Parathyroid adenoma (tissue), 2 donors: ENCODE measurements around the gene HUNK.

Source experiments
- H2AFZ ChIP-seq: fragments of 300-600 bp; sonication (generic); one replicate; pipeline ENCODE4 v1.7.0; 2017; ENCODE audit warnings: antibody characterized with exemption, mild to moderate bottlenecking
- H3K27ac ChIP-seq: fragments of 300-600 bp; sonication (generic); one replicate; pipeline ENCODE4 v1.7.0; 2017
- H3K27me3 ChIP-seq: fragments of 300-600 bp; sonication (generic); one replicate; pipeline ENCODE4 v1.7.0; 2017; ENCODE audit warnings: low read length; ENCODE audit not compliant: control insufficient read depth, insufficient read depth
- H3K36me3 ChIP-seq: fragments of 300-600 bp; sonication (generic); one replicate; pipeline ENCODE4 v1.7.0; 2017; ENCODE audit warnings: low read length; ENCODE audit not compliant: control insufficient read depth, insufficient read depth
- H3K4me1 ChIP-seq: fragments of 300-600 bp; sonication (generic); one replicate; pipeline ENCODE4 v1.7.0; 2017; ENCODE audit warnings: control low read depth
- H3K4me2 ChIP-seq: fragments of 300-600 bp; sonication (generic); one replicate; pipeline ENCODE4 v1.7.0; 2017; ENCODE audit warnings: low read length
- H3K4me3 ChIP-seq: fragments of 300-600 bp; sonication (generic); one replicate; pipeline ENCODE4 v1.7.0; 2017; ENCODE audit warnings: low read depth, low read length
- H3K79me2 ChIP-seq: fragments of 300-600 bp; sonication (generic); one replicate; pipeline ENCODE4 v1.7.0; 2017; ENCODE audit warnings: control low read depth
- H3K9ac ChIP-seq: fragments of 300-600 bp; sonication (generic); one replicate; pipeline ENCODE4 v1.7.0; 2017; ENCODE audit warnings: mild to moderate bottlenecking
- H3K9me3 ChIP-seq: fragments of 300-600 bp; sonication (generic); one replicate; pipeline ENCODE4 v1.7.0; 2017; ENCODE audit warnings: low read length; ENCODE audit not compliant: control insufficient read depth
- TF ChIP-seq, protein P1 (sequence below): fragments of 300-600 bp; sonication (generic); IDR thresholded peaks from one replicate; pipeline ENCODE4 v1.7.0; 2017; ENCODE audit warnings: antibody characterized with exemption, mild to moderate bottlenecking
- donor health status: primary hyperparathyroidism.

HUNK gene

GRCh38 chr21:31846690-31847089 is 26.1 kb upstream of the HUNK start:
- no peaks in the 10 kb centered on the region for H3K36me3 ChIP-seq
- no peak overlapping the region for H3K9ac ChIP-seq
- H2AFZ ChIP-seq = no peak overlapping the region
- H3K79me2 ChIP-seq = no peaks in the 10 kb centered on the region
- H3K4me3 ChIP-seq = no peak overlapping the region
- H3K4me2 ChIP-seq = no peak overlapping the region
- H3K27ac ChIP-seq = no peak overlapping the region
- H3K27me3 ChIP-seq = no peaks in the 10 kb centered on the region
- no peaks in the 10 kb centered on the region for H3K9me3 ChIP-seq
- no peaks in the 10 kb centered on the region for H3K4me1 ChIP-seq
- TF ChIP-seq, protein P1, sequence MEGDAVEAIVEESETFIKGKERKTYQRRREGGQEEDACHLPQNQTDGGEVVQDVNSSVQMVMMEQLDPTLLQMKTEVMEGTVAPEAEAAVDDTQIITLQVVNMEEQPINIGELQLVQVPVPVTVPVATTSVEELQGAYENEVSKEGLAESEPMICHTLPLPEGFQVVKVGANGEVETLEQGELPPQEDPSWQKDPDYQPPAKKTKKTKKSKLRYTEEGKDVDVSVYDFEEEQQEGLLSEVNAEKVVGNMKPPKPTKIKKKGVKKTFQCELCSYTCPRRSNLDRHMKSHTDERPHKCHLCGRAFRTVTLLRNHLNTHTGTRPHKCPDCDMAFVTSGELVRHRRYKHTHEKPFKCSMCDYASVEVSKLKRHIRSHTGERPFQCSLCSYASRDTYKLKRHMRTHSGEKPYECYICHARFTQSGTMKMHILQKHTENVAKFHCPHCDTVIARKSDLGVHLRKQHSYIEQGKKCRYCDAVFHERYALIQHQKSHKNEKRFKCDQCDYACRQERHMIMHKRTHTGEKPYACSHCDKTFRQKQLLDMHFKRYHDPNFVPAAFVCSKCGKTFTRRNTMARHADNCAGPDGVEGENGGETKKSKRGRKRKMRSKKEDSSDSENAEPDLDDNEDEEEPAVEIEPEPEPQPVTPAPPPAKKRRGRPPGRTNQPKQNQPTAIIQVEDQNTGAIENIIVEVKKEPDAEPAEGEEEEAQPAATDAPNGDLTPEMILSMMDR = no peak

GRCh38 chr21:31847761-31848160 is 25.1 kb upstream of the HUNK start:
- Histone ChIP-seq H3K9ac (no peak overlapping the region), H3K27ac (no peak overlapping the region), H3K4me3 (no peak overlapping the region), H3K9me3 (no peaks in the 10 kb centered on the region), H2AFZ (no peak overlapping the region), H3K36me3 (no peaks in the 10 kb centered on the region), H3K79me2 (no peaks in the 10 kb centered on the region), H3K4me2 (no peak overlapping the region), H3K4me1 (no peaks in the 10 kb centered on the region), H3K27me3 (no peaks in the 10 kb centered on the region)
- TF ChIP-seq, protein P1 = no peak

GRCh38 chr21:31848326-31848985 is 24.4 kb upstream of the HUNK start:
- Histone ChIP-seq H3K36me3 (no peaks in the 10 kb centered on the region), H3K4me2 (no peak overlapping the region), H3K9me3 (no peaks in the 10 kb centered on the region), H3K4me1 (no peaks in the 10 kb centered on the region), H3K9ac (no peak overlapping the region), H3K27me3 (no peaks in the 10 kb centered on the region), H2AFZ (no peak overlapping the region), H3K79me2 (no peaks in the 10 kb centered on the region), H3K4me3 (no peak overlapping the region), H3K27ac (no peak overlapping the region)
- TF ChIP-seq, protein P1 = no peak

GRCh38 chr21:31850886-31851285 is 21.9 kb upstream of the HUNK start:
- Histone ChIP-seq H3K4me1 (no peaks in the 10 kb centered on the region), H3K9me3 (no peaks in the 10 kb centered on the region), H2AFZ (no peak overlapping the region), H3K79me2 (no peaks in the 10 kb centered on the region), H3K27ac (no peak overlapping the region), H3K4me2 (no peak overlapping the region), H3K4me3 (no peak overlapping the region), H3K36me3 (no peaks in the 10 kb centered on the region), H3K9ac (no peak overlapping the region), H3K27me3 (no peaks in the 10 kb centered on the region)
- TF ChIP-seq, protein P1 = no peak

GRCh38 chr21:31855180-31855579 is 17.6 kb upstream of the HUNK start:
- H3K9me3 ChIP-seq = no peaks in the 10 kb centered on the region

More at GRCh38 chr21:31855180-31855579, 17.6 kb upstream of the HUNK start:
- Histone ChIP-seq H3K27me3 (no peaks in the 10 kb centered on the region), H3K9ac (no peak overlapping the region), H3K4me1 (no peaks in the 10 kb centered on the region), H3K27ac (no peak overlapping the region), H2AFZ (no peak overlapping the region), H3K4me3 (no peak overlapping the region), H3K79me2 (no peaks in the 10 kb centered on the region), H3K36me3 (no peaks in the 10 kb centered on the region), H3K4me2 (no peak overlapping the region)
- TF ChIP-seq, protein P1 = no peak
